Stomach (tissue), 4 donors: ENCODE data around the gene PIP4K2B.

Source experiments
- CTCF ChIP-seq, 7 experiments: fragments of 450-650 bp in 4 of 7; fragments of 200-600 bp in 3 of 7; sonication (generic) in 3 of 7; IDR thresholded peaks; one replicate each; pipeline ENCODE4 v1.5.1; 2016 to 2019; ENCODE audit warnings: antibody characterized with exemption in 7 of 7, control low read depth in 2 of 7, mild to moderate bottlenecking in 1 of 7
- POLR2A ChIP-seq, 4 donors: fragments of 450-650 bp; IDR thresholded peaks; one replicate each; pipeline ENCODE4 v1.6.1; 2016; ENCODE audit warnings: antibody characterized with exemption in 4 of 4, control low read depth in 2 of 4, mild to moderate bottlenecking in 1 of 4, moderate library complexity in 1 of 4

GRCh38 chr17:38733982-38734973 is 65.1 kb downstream of the PIP4K2B start:
- TF ChIP-seq POLR2A (IDR thresholded peaks at IDR 0.05) (no peak), CTCF (IDR thresholded peaks at IDR 0.05) (no peak)
